Inferior parietal cortex (tissue), 1 donor: ENCODE measurements around the gene TRAF7.

Source experiments
- DNase-seq: peaks from one replicate; pipeline ENCODE4 v3.0.0-alpha.2; 2016; ENCODE audit errors: extremely low spot score

TRAF7 gene

GRCh38 chr16:2147981-2148671, 7.5 kb upstream of the TRAF7 start, which contains the start of gene RAB26:
RAB26 (plus strand) TSS chr16:2148625; CDS start chr16:2148784, 159 bp downstream.
- DNase-seq = no peak

GRCh38 chr16:2148714-2149629, 6.6 kb upstream of the TRAF7 start:
- DNase-seq = no peak

GRCh38 chr16:2149630-2150417, 5.8 kb upstream of the TRAF7 start:
- DNase-seq = no peak

GRCh38 chr16:2150418-2151187, 5.0 kb upstream of the TRAF7 start:
- DNase-seq = no peak

- no peak for DNase-seq
Measured at GRCh38 chr16:2151188-2152091, 4.1 kb upstream of the TRAF7 start.

- no peak for DNase-seq
Measured at GRCh38 chr16:2152695-2153506, 2.7 kb upstream of the TRAF7 start.

GRCh38 chr16:2154533-2155090, 970 bp upstream of the TRAF7 start:
- DNase-seq = no peak

- DNase-seq = no peak
Measured at GRCh38 chr16:2155977-2156848, 631 bp downstream of the TRAF7 start.

GRCh38 chr16:2156849-2157224, 1.3 kb downstream of the TRAF7 start:
- DNase-seq = no peak

GRCh38 chr16:2157480-2158261, 2.1 kb downstream of the TRAF7 start:
- no peak for DNase-seq

- DNase-seq = no peak
Measured at GRCh38 chr16:2158262-2158638, 2.7 kb downstream of the TRAF7 start.

- peak; percentile 47 for DNase-seq
Measured at GRCh38 chr16:2159175-2159838, 3.7 kb downstream of the TRAF7 start.

- no peak for DNase-seq
Measured at GRCh38 chr16:2160915-2161551, 5.5 kb downstream of the TRAF7 start.

GRCh38 chr16:2161911-2162310, 6.3 kb downstream of the TRAF7 start:
- no peak for DNase-seq

- no peak for DNase-seq
Measured at GRCh38 chr16:2162676-2163118, 7.1 kb downstream of the TRAF7 start.

GRCh38 chr16:2163211-2163881, 7.8 kb downstream of the TRAF7 start:
- no peak for DNase-seq
